K562 (cell line): ENCODE data around the gene ANAPC16. TPM values are rescaled to one million over a fixed set of nuclear protein-coding genes. Genes with fewer than 3 reads are reported as not detected.

Experiments used
- BRCA1 ChIP-seq, 2 experiments: fragments of 450-650 bp in 1 of 2; sonication (generic) in 1 of 2; formaldehyde crosslinking in 1 of 2; IDR thresholded peaks; 2 replicates each; pipeline versions ENCODE4 v1.5.0 to v1.6.1; 2017 to 2020; ENCODE audit warnings: mild to moderate bottlenecking in 1 of 2, missing genetic modification reagents in 1 of 2
- E4F1 ChIP-seq: fragments of 250-450 bp; sonication (Bioruptor Pico); IDR thresholded peaks from 2 replicates; pipeline ENCODE4 v1.5.0; 2021; ENCODE audit warnings: mild to moderate bottlenecking, borderline replicate concordance
- HDAC1 ChIP-seq, 2 experiments: fragments of 450-650 bp; IDR thresholded peaks; 2 replicates each; pipeline ENCODE4 v1.6.1; 2016 to 2017; ENCODE audit warnings: inconsistent platforms in 1 of 2, mild to moderate bottlenecking in 1 of 2, moderate library complexity in 1 of 2
- NCOA1 ChIP-seq: fragments of 450-650 bp; IDR thresholded peaks from 2 replicates; pipeline ENCODE4 v1.6.1; 2016; ENCODE audit warnings: low read depth
- NCOR1 ChIP-seq: fragments of 450-650 bp; IDR thresholded peaks from 2 replicates; pipeline ENCODE4 v1.6.1; 2016; ENCODE audit warnings: mild to moderate bottlenecking, moderate library complexity
- NR4A1 ChIP-seq, 2 experiments: fragments of 250-450 bp in 1 of 2; fragments of 450-650 bp in 1 of 2; sonication (Bioruptor Pico) in 1 of 2; IDR thresholded peaks; 2 replicates each; pipeline versions ENCODE4 v1.4.0 to v1.6.1; 2016 to 2020; ENCODE audit warnings: mild to moderate bottlenecking in 2 of 2, missing compliant biosample characterization in 1 of 2, missing genetic modification characterization in 1 of 2, moderate library complexity in 1 of 2
- NRF1 ChIP-seq, 2 experiments: fragments of 450-650 bp; IDR thresholded peaks in 1 of 2; conservative IDR thresholded peaks in 1 of 2; 2 replicates each; pipeline ENCODE4 v1.6.1; 2014; ENCODE audit warnings: mild to moderate bottlenecking in 2 of 2
- PHF21A ChIP-seq: fragments of 450-650 bp; IDR thresholded peaks from 2 replicates; pipeline ENCODE4 v1.6.1; 2017; ENCODE audit warnings: low read depth, borderline replicate concordance
- SFPQ ChIP-seq: fragments of 200-400 bp; formaldehyde crosslinking; IDR thresholded peaks from 2 replicates; pipeline ENCODE4 v1.6.1; 2017; ENCODE audit warnings: mild to moderate bottlenecking, low read depth, low read length, moderate library complexity
- ZBTB12 ChIP-seq: fragments of 250-450 bp; sonication (Bioruptor Pico); IDR thresholded peaks from 2 replicates; pipeline ENCODE4 v1.4.0; 2020
- ZNF165 ChIP-seq: fragments of 250-450 bp; sonication (Bioruptor Pico); IDR thresholded peaks from 2 replicates; pipeline ENCODE4 v1.4.0; 2020; ENCODE audit warnings: borderline replicate concordance
- ZNF518B ChIP-seq: fragments of 250-450 bp; sonication (Bioruptor Pico); IDR thresholded peaks from 2 replicates; pipeline ENCODE4 v1.5.0; 2021; ENCODE audit warnings: mild to moderate bottlenecking, moderate library complexity
- ZNF583 ChIP-seq: fragments of 250-450 bp; sonication (Bioruptor Pico); IDR thresholded peaks from 2 replicates; pipeline ENCODE4 v1.4.0; 2020
- ZNF707 ChIP-seq: fragments of 250-450 bp; sonication (Bioruptor Pico); conservative IDR thresholded peaks from 2 replicates; pipeline ENCODE4 v1.8.0; 2022; ENCODE audit warnings: inconsistent platforms, mild to moderate bottlenecking, moderate library complexity
- ZSCAN29 ChIP-seq: fragments of 450-650 bp; IDR thresholded peaks from 2 replicates; pipeline ENCODE4 v1.6.1; 2017
- polyA plus RNA-seq, 8 experiments: library from polyadenylated mRNA; depleted of rRNA in 4 of 8; stranded (reverse) in 5 of 8; unstranded in 3 of 8; fragments of >200 nt; fragmentation: Nextera tagmentation in 2 of 8; fragmentation: Illumina TruSeq in 1 of 8; extraction: Ambion mirVana in 2 of 8; extraction: Trizol in 1 of 8; gene quantifications; 2 replicates each; pipeline versions ENCODE4 v1.2.1 to v1.2.3, GENCODE V29; 2011 to 2014; ENCODE audit warnings: inconsistent platforms in 1 of 8, missing spikeins in 1 of 8
- total RNA-seq, 7 experiments: library from RNA; depleted of rRNA in 6 of 7; stranded (reverse); fragments of >200 nt in 6 of 7; fragmentation: Illumina TruSeq in 2 of 7; extraction: Trizol in 2 of 7; gene quantifications; 2 replicates each; pipeline versions ENCODE4 v1.2.1 to v1.2.3, GENCODE V29; 2011 to 2021; ENCODE audit warnings: low replicate concordance in 1 of 7

The ANAPC16 gene
- total and polyA plus RNA-seq, 9 of the 15 experiments (the other 6 are each of a cell fraction or from before 2014, with no cell fraction given), result 42.6 to 208 (median 108) TPM

- no peak for TF ChIP-seq ZNF518B (CRISPR knock-in tag)
- TF ChIP-seq ZNF583, result no peak
- no peak for TF ChIP-seq E4F1
- no peak for TF ChIP-seq NCOA1
- TF ChIP-seq NRF1 (conservative IDR thresholded peaks at IDR 0.05 in 1 of 2, IDR thresholded peaks at IDR 0.05 in 1 of 2), result no peak
- TF ChIP-seq ZSCAN29, result no peak
- no peak for TF ChIP-seq NR4A1 (CRISPR knock-in tag; IDR thresholded peaks at IDR 0.05)
- no peak for TF ChIP-seq NR4A1 (tag; IDR thresholded peaks at IDR 0.05)
- peak in 1 of 2 experiments; percentile 32; a peak in 1 of 4 replicates for TF ChIP-seq HDAC1 (IDR thresholded peaks at IDR 0.05)
- TF ChIP-seq NCOR1, result peak; percentile 43; the same call in 1 of the 2 replicates
- no peak for TF ChIP-seq ZNF165 (CRISPR knock-in tag)
- TF ChIP-seq ZBTB12, result no peak
- no peak for TF ChIP-seq ZNF707 (CRISPR knock-in tag)
- no peak for TF ChIP-seq SFPQ
- 0 out of 2 replicates have a peak, but pooled peaks have one; percentile 15 for TF ChIP-seq PHF21A
- TF ChIP-seq BRCA1 (IDR thresholded peaks at IDR 0.05), result no peak
- TF ChIP-seq BRCA1 (CRISPR knock-in tag; IDR thresholded peaks at IDR 0.05), result no peak
These were observed 28.1 kb downstream of the ANAPC16 start (continued) for GRCh38 chr10:72243822-72244437.
